Ishikawa (cell line): ENCODE measurements around the gene DDX42.

Source experiments
- CREB1 ChIP-seq: IDR thresholded peaks from 2 replicates; pipeline ENCODE4 v1.6.1; 2012; ENCODE audit warnings: low read depth
- EGR1 ChIP-seq: IDR thresholded peaks from 2 replicates; pipeline ENCODE4 v1.6.1; 2012
- EP300 ChIP-seq: IDR thresholded peaks from 2 replicates; pipeline ENCODE4 v1.6.1; 2012; ENCODE audit warnings: borderline replicate concordance
- FOXM1 ChIP-seq: IDR thresholded peaks from 2 replicates; pipeline ENCODE4 v1.6.1; 2012; ENCODE audit warnings: low read depth, borderline replicate concordance
- NFIC ChIP-seq: IDR thresholded peaks from 2 replicates; pipeline ENCODE4 v1.6.1; 2012
- RAD21 ChIP-seq: IDR thresholded peaks from 2 replicates; pipeline ENCODE4 v1.6.1; 2012; ENCODE audit warnings: low read depth
- TAF1 ChIP-seq: IDR thresholded peaks from 2 replicates; pipeline ENCODE4 v1.6.1; 2012; ENCODE audit warnings: low read depth, mild to moderate bottlenecking
- TCF12 ChIP-seq: IDR thresholded peaks from 2 replicates; pipeline ENCODE4 v1.6.1; 2012; ENCODE audit warnings: low read depth
- TEAD4 ChIP-seq: IDR thresholded peaks from 2 replicates; pipeline ENCODE4 v1.6.1; 2012
- YY1 ChIP-seq: IDR thresholded peaks from 2 replicates; pipeline ENCODE4 v1.6.1; 2012; ENCODE audit warnings: low read depth
- ZBTB7A ChIP-seq: IDR thresholded peaks from 2 replicates; pipeline ENCODE4 v1.6.1; 2012; ENCODE audit warnings: low read depth
- TF ChIP-seq, protein P1 (sequence below): IDR thresholded peaks from 2 replicates; pipeline ENCODE4 v1.6.1; 2012; ENCODE audit warnings: low read depth, mild to moderate bottlenecking
- TF ChIP-seq, protein P2 (sequence below): IDR thresholded peaks from 2 replicates; pipeline ENCODE4 v1.6.1; 2012

DNA sequence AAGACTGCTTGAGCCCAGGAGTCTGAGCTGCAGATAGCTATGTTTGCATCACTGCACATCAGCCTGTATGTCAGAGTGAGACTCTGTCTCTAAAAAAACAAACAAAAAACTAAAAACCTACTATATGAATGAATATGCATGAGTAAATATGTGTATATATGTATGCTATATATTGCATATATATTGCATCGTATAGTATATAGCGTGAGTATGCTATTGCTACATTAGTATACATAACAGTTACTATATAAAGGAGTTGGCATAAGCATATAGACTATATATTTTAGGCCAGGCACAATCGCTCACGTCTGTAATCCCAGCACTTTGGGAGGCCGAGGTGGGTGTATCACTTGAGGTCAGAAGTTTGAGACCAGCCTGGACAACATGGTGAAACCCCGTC is 16.1 kb downstream of the DDX42 start:
- TF ChIP-seq, protein P1, sequence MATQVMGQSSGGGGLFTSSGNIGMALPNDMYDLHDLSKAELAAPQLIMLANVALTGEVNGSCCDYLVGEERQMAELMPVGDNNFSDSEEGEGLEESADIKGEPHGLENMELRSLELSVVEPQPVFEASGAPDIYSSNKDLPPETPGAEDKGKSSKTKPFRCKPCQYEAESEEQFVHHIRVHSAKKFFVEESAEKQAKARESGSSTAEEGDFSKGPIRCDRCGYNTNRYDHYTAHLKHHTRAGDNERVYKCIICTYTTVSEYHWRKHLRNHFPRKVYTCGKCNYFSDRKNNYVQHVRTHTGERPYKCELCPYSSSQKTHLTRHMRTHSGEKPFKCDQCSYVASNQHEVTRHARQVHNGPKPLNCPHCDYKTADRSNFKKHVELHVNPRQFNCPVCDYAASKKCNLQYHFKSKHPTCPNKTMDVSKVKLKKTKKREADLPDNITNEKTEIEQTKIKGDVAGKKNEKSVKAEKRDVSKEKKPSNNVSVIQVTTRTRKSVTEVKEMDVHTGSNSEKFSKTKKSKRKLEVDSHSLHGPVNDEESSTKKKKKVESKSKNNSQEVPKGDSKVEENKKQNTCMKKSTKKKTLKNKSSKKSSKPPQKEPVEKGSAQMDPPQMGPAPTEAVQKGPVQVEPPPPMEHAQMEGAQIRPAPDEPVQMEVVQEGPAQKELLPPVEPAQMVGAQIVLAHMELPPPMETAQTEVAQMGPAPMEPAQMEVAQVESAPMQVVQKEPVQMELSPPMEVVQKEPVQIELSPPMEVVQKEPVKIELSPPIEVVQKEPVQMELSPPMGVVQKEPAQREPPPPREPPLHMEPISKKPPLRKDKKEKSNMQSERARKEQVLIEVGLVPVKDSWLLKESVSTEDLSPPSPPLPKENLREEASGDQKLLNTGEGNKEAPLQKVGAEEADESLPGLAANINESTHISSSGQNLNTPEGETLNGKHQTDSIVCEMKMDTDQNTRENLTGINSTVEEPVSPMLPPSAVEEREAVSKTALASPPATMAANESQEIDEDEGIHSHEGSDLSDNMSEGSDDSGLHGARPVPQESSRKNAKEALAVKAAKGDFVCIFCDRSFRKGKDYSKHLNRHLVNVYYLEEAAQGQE, result no peak
- TF ChIP-seq ZBTB7A, result no peak
- TF ChIP-seq, protein P2, sequence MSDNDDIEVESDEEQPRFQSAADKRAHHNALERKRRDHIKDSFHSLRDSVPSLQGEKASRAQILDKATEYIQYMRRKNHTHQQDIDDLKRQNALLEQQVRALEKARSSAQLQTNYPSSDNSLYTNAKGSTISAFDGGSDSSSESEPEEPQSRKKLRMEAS, result no peak
- no peak for TF ChIP-seq EGR1
- no peak for TF ChIP-seq TAF1
- TF ChIP-seq NFIC, result no peak
- TF ChIP-seq CREB1, result no peak
- TF ChIP-seq RAD21, result no peak
- no peak for TF ChIP-seq FOXM1
- TF ChIP-seq TEAD4, result no peak
- TF ChIP-seq YY1, result no peak
- no peak for TF ChIP-seq EP300
- TF ChIP-seq TCF12, result no peak
